ENCODE measurements around the gene INTS14. TPM values are rescaled to one million over a fixed set of nuclear protein-coding genes. Genes with fewer than 3 reads are reported as not detected.
"Not testable (repeated sequence)": the region's sequence is repeated elsewhere in the genome, so short reads cannot be mapped to it uniquely, and the experiment has no call there.

The INTS14 gene
- total and polyA plus RNA-seq, 12 donors: 9.1 to 18.4 (median 14.3) TPM

- Histone ChIP-seq H3K9me3 (no peaks in the 10 kb centered on the region), H3K4me3 (no peak overlapping the region), H3K27ac (no peak overlapping the region), H3K36me3 (peaks cover 0 to 5% (median 0%) of the 10 kb centered on the region in 9 donors), H3K4me1 (no peaks in the 10 kb centered on the region), H3K27me3 (no peaks in the 10 kb centered on the region)
- ATAC-seq (no peak), DNase-seq (no peak)
- intact Hi-C loops (cut with DNase I): loop anchor here in 1 of 10 donors (10.0 kb wide), 1 partner anchor 246 kb away; the partner anchor contains the start of gene RAB11A
- 65 to 72% methylated on average over 5 of the region's 5 CpGs for WGBS, 2 donors
- no peak for TF ChIP-seq CTCF (IDR thresholded peaks at IDR 0.05)
Observed at GRCh38 chr15:65618560-65619109, 7.7 kb upstream of the INTS14 start.

- ATAC-seq, H3K36me3 ChIP-seq, H3K27ac ChIP-seq, DNase-seq, H3K4me3 ChIP-seq, H3K27me3 ChIP-seq, H3K9me3 ChIP-seq: not testable (repeated sequence)
- H3K4me1 ChIP-seq: peaks cover 0 to 15% (median 9%) of the 10 kb centered on the region in 9 donors
- WGBS, 2 donors: 100% methylated on average over 1 of the region's 1 CpG
- intact Hi-C loops (cut with DNase I): loop anchor here in 1 of 10 donors (10.0 kb wide), 1 partner anchor 249 kb away; the partner anchor contains the start of gene RAB11A
Observed at GRCh38 chr15:65615887-65616286, 5.0 kb upstream of the INTS14 start.

GRCh38 chr15:65612949-65613744 lies 2.2 kb upstream of the INTS14 start:
- WGBS, 2 donors: 76 to 80% methylated on average over 6 of the region's 6 CpGs
- Histone ChIP-seq H3K9me3 (no peaks in the 10 kb centered on the region), H3K27me3 (no peaks in the 10 kb centered on the region), H3K4me1 (peaks cover 0 to 29% (median 21%) of the 10 kb centered on the region in 9 donors), H3K4me3 (no peak overlapping the region), H3K27ac (no peak overlapping the region), H3K36me3 (no peaks in the 10 kb centered on the region)
- DNase-seq (no peak), ATAC-seq (no peak)
- no peak for TF ChIP-seq CTCF (IDR thresholded peaks at IDR 0.05)
- intact Hi-C loops (cut with DNase I): loop anchor here in 1 of 10 donors (10.0 kb wide), 1 partner anchor 252 kb away; the partner anchor contains the start of gene RAB11A

GRCh38 chr15:65612616-65612946 lies 1.6 kb upstream of the INTS14 start:
- peaks cover 0 to 29% (median 21%) of the 10 kb centered on the region in 9 donors for H3K4me1 ChIP-seq
- 67 to 78% methylated on average over 2 of the region's 2 CpGs for WGBS, 2 donors
- no peak for TF ChIP-seq CTCF (IDR thresholded peaks at IDR 0.05)
- H3K27ac ChIP-seq: peak overlapping the region in 4 of 10 donors; percentile 94 to 97 (median 95)
- intact Hi-C loops (cut with DNase I): loop anchor here in 1 of 10 donors (10.0 kb wide), 1 partner anchor 252 kb away; the partner anchor contains the start of gene RAB11A
- H3K9me3 ChIP-seq: no peaks in the 10 kb centered on the region
- DNase-seq: no peak
- no peak overlapping the region for H3K4me3 ChIP-seq
- no peaks in the 10 kb centered on the region for H3K36me3 ChIP-seq
- no peak for ATAC-seq
- H3K27me3 ChIP-seq: no peaks in the 10 kb centered on the region

All from heart right ventricle (tissue), 16 donors.